GM18861 (cell line): Measurements from ENCODE around the gene GLYATL1B.
A peak's percentile ranks its signal among the peaks of the same experiment; 100 is the strongest.

ENCODE experiments used
- ATAC-seq: cut with Tn5 transposase; IDR thresholded peaks from one replicate; pipeline ENCODE4 v1.9.1; 2021; ENCODE audit not compliant: unreplicated experiment

Gene GLYATL1B

GRCh38 chr11:59142530-59143507, 56.7 kb downstream of the GLYATL1B start, which contains the start of gene FAM111A:
TSS of gene FAM111A (plus strand) at chr11:59142856. CDS start at chr11:59148873, 6,017 bp downstream.
- ATAC-seq = peak; percentile 62

GRCh38 chr11:59144096-59144495, 58.0 kb downstream of the GLYATL1B start:
- ATAC-seq = no peak
